ENCODE results near the gene TMPRSS5. TPM values are rescaled to one million over a fixed set of nuclear protein-coding genes. Genes with fewer than 3 reads are reported as not detected.
"Not testable (repeated sequence)": the region's sequence is repeated elsewhere in the genome, so short reads cannot be mapped to it uniquely, and the experiment has no call there.

Gene TMPRSS5
- total and polyA plus RNA-seq, 9 donors = 0.41 to 3.5 (median 0.94) TPM

- Histone ChIP-seq H3K27ac (ENCODE audit: low read length) (no peak overlapping the region), H3K9me3 (replicated peaks; ENCODE audit: control insufficient read depth, low read depth, low read length) (no peaks in the 10 kb centered on the region), H3K36me3 (ENCODE audit: control insufficient read depth, insufficient read depth, low read length) (peaks cover 3% of the 10 kb centered on the region), H3K4me1 (ENCODE audit: control insufficient read depth, insufficient read depth, low read length) (no peaks in the 10 kb centered on the region), H3K27me3 (ENCODE audit: control insufficient read depth, insufficient read depth, low read length) (no peaks in the 10 kb centered on the region), H3K4me3 (ENCODE audit: low read length) (no peak overlapping the region)
- no peak for DNase-seq
- WGBS (ENCODE audit: insufficient coverage) = 68% methylated on average over 3 of the region's 4 CpGs
These were observed 17.7 kb upstream of the TMPRSS5 start for GRCh38 chr11:113723787-113724186.

GRCh38 chr11:113722934-113723333, 16.8 kb upstream of the TMPRSS5 start:
- H3K4me1 ChIP-seq (ENCODE audit: control insufficient read depth, insufficient read depth, low read length) = no peaks in the 10 kb centered on the region
- peaks cover 3% of the 10 kb centered on the region for H3K36me3 ChIP-seq (ENCODE audit: control insufficient read depth, insufficient read depth, low read length)
- 94% methylated on average over 2 of the region's 3 CpGs for WGBS (ENCODE audit: insufficient coverage)
- DNase-seq = no peak
- no peak overlapping the region for H3K4me3 ChIP-seq (ENCODE audit: low read length)
- H3K27me3 ChIP-seq (ENCODE audit: control insufficient read depth, insufficient read depth, low read length) = no peaks in the 10 kb centered on the region
- H3K9me3 ChIP-seq (replicated peaks; ENCODE audit: control insufficient read depth, low read depth, low read length) = no peaks in the 10 kb centered on the region
- H3K27ac ChIP-seq (ENCODE audit: low read length) = no peak overlapping the region

- peaks cover 3% of the 10 kb centered on the region for H3K36me3 ChIP-seq (ENCODE audit: control insufficient read depth, insufficient read depth, low read length)
- no CpG with 5 or more reads among the region's 4 CpGs for WGBS (ENCODE audit: insufficient coverage)
- no peak for DNase-seq
- no peak overlapping the region for H3K4me3 ChIP-seq (ENCODE audit: low read length)
- no peak overlapping the region for H3K27ac ChIP-seq (ENCODE audit: low read length)
- no peaks in the 10 kb centered on the region for H3K9me3 ChIP-seq (replicated peaks; ENCODE audit: control insufficient read depth, low read depth, low read length)
- no peaks in the 10 kb centered on the region for H3K4me1 ChIP-seq (ENCODE audit: control insufficient read depth, insufficient read depth, low read length)
- H3K27me3 ChIP-seq (ENCODE audit: control insufficient read depth, insufficient read depth, low read length) = no peaks in the 10 kb centered on the region
These were observed 16.1 kb upstream of the TMPRSS5 start for GRCh38 chr11:113722221-113722620.

- Histone ChIP-seq H3K36me3 (ENCODE audit: control insufficient read depth, insufficient read depth, low read length) (peaks cover 3% of the 10 kb centered on the region), H3K27me3 (ENCODE audit: control insufficient read depth, insufficient read depth, low read length) (no peaks in the 10 kb centered on the region), H3K4me3 (ENCODE audit: low read length) (no peak overlapping the region), H3K27ac (ENCODE audit: low read length) (no peak overlapping the region), H3K4me1 (ENCODE audit: control insufficient read depth, insufficient read depth, low read length) (no peaks in the 10 kb centered on the region), H3K9me3 (replicated peaks; ENCODE audit: control insufficient read depth, low read depth, low read length) (no peaks in the 10 kb centered on the region)
- 85% methylated on average over 2 of the region's 3 CpGs for WGBS (ENCODE audit: insufficient coverage)
- DNase-seq = no peak
These were observed 15.5 kb upstream of the TMPRSS5 start for GRCh38 chr11:113721462-113722066.

GRCh38 chr11:113720478-113720877, 14.4 kb upstream of the TMPRSS5 start:
- not testable (repeated sequence) for H3K4me1 ChIP-seq (ENCODE audit: control insufficient read depth, insufficient read depth, low read length); DNase-seq; H3K36me3 ChIP-seq (ENCODE audit: control insufficient read depth, insufficient read depth, low read length); H3K27ac ChIP-seq (ENCODE audit: low read length); H3K9me3 ChIP-seq (replicated peaks; ENCODE audit: control insufficient read depth, low read depth, low read length); H3K4me3 ChIP-seq (ENCODE audit: low read length); H3K27me3 ChIP-seq (ENCODE audit: control insufficient read depth, insufficient read depth, low read length)
- WGBS (ENCODE audit: insufficient coverage) = 53% methylated on average over 2 of the region's 3 CpGs

- no peaks in the 10 kb centered on the region for H3K27me3 ChIP-seq (ENCODE audit: control insufficient read depth, insufficient read depth, low read length)
- H3K36me3 ChIP-seq (ENCODE audit: control insufficient read depth, insufficient read depth, low read length) = peaks cover 3% of the 10 kb centered on the region
- no CpG with 5 or more reads among the region's 2 CpGs for WGBS (ENCODE audit: insufficient coverage)
- H3K4me1 ChIP-seq (ENCODE audit: control insufficient read depth, insufficient read depth, low read length) = no peaks in the 10 kb centered on the region
- H3K27ac ChIP-seq (ENCODE audit: low read length) = no peak overlapping the region
- H3K4me3 ChIP-seq (ENCODE audit: low read length) = no peak overlapping the region
- no peak for DNase-seq
- H3K9me3 ChIP-seq (replicated peaks; ENCODE audit: control insufficient read depth, low read depth, low read length) = no peaks in the 10 kb centered on the region
These were observed 9.9 kb upstream of the TMPRSS5 start for GRCh38 chr11:113715882-113716625.

GRCh38 chr11:113715273-113715672, 9.2 kb upstream of the TMPRSS5 start:
- no peaks in the 10 kb centered on the region for H3K9me3 ChIP-seq (replicated peaks; ENCODE audit: control insufficient read depth, low read depth, low read length)
- no peaks in the 10 kb centered on the region for H3K27me3 ChIP-seq (ENCODE audit: control insufficient read depth, insufficient read depth, low read length)
- H3K27ac ChIP-seq (ENCODE audit: low read length) = no peak overlapping the region
- H3K4me1 ChIP-seq (ENCODE audit: control insufficient read depth, insufficient read depth, low read length) = no peaks in the 10 kb centered on the region
- 60% methylated on average over 1 of the region's 1 CpG for WGBS (ENCODE audit: insufficient coverage)
- H3K4me3 ChIP-seq (ENCODE audit: low read length) = no peak overlapping the region
- no peak for DNase-seq
- H3K36me3 ChIP-seq (ENCODE audit: control insufficient read depth, insufficient read depth, low read length) = peaks cover 3% of the 10 kb centered on the region

GRCh38 chr11:113710989-113711388, 4.9 kb upstream of the TMPRSS5 start:
- DNase-seq = no peak
- Histone ChIP-seq H3K4me1 (ENCODE audit: control insufficient read depth, insufficient read depth, low read length) (no peaks in the 10 kb centered on the region), H3K27me3 (ENCODE audit: control insufficient read depth, insufficient read depth, low read length) (no peaks in the 10 kb centered on the region), H3K4me3 (ENCODE audit: low read length) (no peak overlapping the region), H3K36me3 (ENCODE audit: control insufficient read depth, insufficient read depth, low read length) (no peaks in the 10 kb centered on the region), H3K27ac (ENCODE audit: low read length) (no peak overlapping the region), H3K9me3 (replicated peaks; ENCODE audit: control insufficient read depth, low read depth, low read length) (peaks cover 7% of the 10 kb centered on the region)
- WGBS (ENCODE audit: insufficient coverage) = no CpG with 5 or more reads among the region's 1 CpG

GRCh38 chr11:113703551-113703950, 2.6 kb downstream of the TMPRSS5 start:
- H3K4me1 ChIP-seq (ENCODE audit: control insufficient read depth, insufficient read depth, low read length); H3K4me3 ChIP-seq (ENCODE audit: low read length): not testable (repeated sequence)
- no CpG with 5 or more reads among the region's 1 CpG for WGBS (ENCODE audit: insufficient coverage)

GRCh38 chr11:113701491-113701890, 4.6 kb downstream of the TMPRSS5 start:
- H3K36me3 ChIP-seq (ENCODE audit: control insufficient read depth, insufficient read depth, low read length) = no peaks in the 10 kb centered on the region
- no peaks in the 10 kb centered on the region for H3K9me3 ChIP-seq (replicated peaks; ENCODE audit: control insufficient read depth, low read depth, low read length)
- no peak overlapping the region for H3K4me3 ChIP-seq (ENCODE audit: low read length)
- no peak for DNase-seq
- no peak overlapping the region for H3K27ac ChIP-seq (ENCODE audit: low read length)
- no peaks in the 10 kb centered on the region for H3K27me3 ChIP-seq (ENCODE audit: control insufficient read depth, insufficient read depth, low read length)
- no peaks in the 10 kb centered on the region for H3K4me1 ChIP-seq (ENCODE audit: control insufficient read depth, insufficient read depth, low read length)
- WGBS (ENCODE audit: insufficient coverage) = no CpG with 5 or more reads among the region's 1 CpG

More at GRCh38 chr11:113703551-113703950, 2.6 kb downstream of the TMPRSS5 start:
- H3K36me3 ChIP-seq (ENCODE audit: control insufficient read depth, insufficient read depth, low read length); H3K9me3 ChIP-seq (replicated peaks; ENCODE audit: control insufficient read depth, low read depth, low read length); DNase-seq; H3K27me3 ChIP-seq (ENCODE audit: control insufficient read depth, insufficient read depth, low read length); H3K27ac ChIP-seq (ENCODE audit: low read length): not testable (repeated sequence)
